Myocyte (in vitro differentiated cells): ENCODE results near the gene MAPT. TPM values are rescaled to one million over a fixed set of nuclear protein-coding genes. Genes with fewer than 3 reads are reported as not detected.
A peak's percentile ranks its signal among the peaks of the same experiment; 100 is the strongest.

ENCODE experiments used
- DNase-seq: peaks from one replicate; pipeline ENCODE4 v3.0.0-alpha.2; 2012; ENCODE audit warnings: low read depth
- total RNA-seq: library from RNA; depleted of rRNA; stranded (reverse); fragments of >200 nt; gene quantifications from 2 replicates; pipeline ENCODE4 v1.2.3, GENCODE V29; 2014

The MAPT gene
- total RNA-seq, 1 donor from 2014 or later: 0.05 TPM

GRCh38 chr17:46026166-46027047, 132.1 kb downstream of the MAPT start:
- DNase-seq: no peak

- peak; percentile 31 for DNase-seq
These were observed 133.0 kb downstream of the MAPT start for GRCh38 chr17:46027048-46027975.

- DNase-seq: no peak
These were observed 133.6 kb downstream of the MAPT start for GRCh38 chr17:46027976-46028325.

GRCh38 chr17:46028374-46028773, 134.0 kb downstream of the MAPT start:
- no peak for DNase-seq

GRCh38 chr17:46028981-46029565, 134.7 kb downstream of the MAPT start:
- DNase-seq: no peak

GRCh38 chr17:46029627-46030026, 135.3 kb downstream of the MAPT start:
- DNase-seq: no peak

- DNase-seq: no peak
These were observed 136.4 kb downstream of the MAPT start for GRCh38 chr17:46030752-46031151.

- DNase-seq: no peak
These were observed 137.1 kb downstream of the MAPT start for GRCh38 chr17:46031440-46031839.

- DNase-seq: no peak
These were observed 137.6 kb downstream of the MAPT start for GRCh38 chr17:46031920-46032319.

GRCh38 chr17:46032909-46033308, 138.6 kb downstream of the MAPT start:
- no peak for DNase-seq

GRCh38 chr17:46033392-46033791, 139.0 kb downstream of the MAPT start:
- DNase-seq: no peak

- no peak for DNase-seq
These were observed 140.9 kb downstream of the MAPT start for GRCh38 chr17:46035112-46035818.

GRCh38 chr17:46036491-46036890, 142.1 kb downstream of the MAPT start:
- no peak for DNase-seq

GRCh38 chr17:46037722-46038255, 143.4 kb downstream of the MAPT start:
- DNase-seq: no peak

GRCh38 chr17:46038414-46038813, 144.1 kb downstream of the MAPT start:
- DNase-seq: no peak

GRCh38 chr17:46038937-46039336, 144.6 kb downstream of the MAPT start:
- no peak for DNase-seq

GRCh38 chr17:46039592-46040186, 145.3 kb downstream of the MAPT start:
- no peak for DNase-seq

- DNase-seq: no peak
These were observed 147.9 kb downstream of the MAPT start for GRCh38 chr17:46042246-46042645.

GRCh38 chr17:46042925-46043324, 148.6 kb downstream of the MAPT start:
- DNase-seq: no peak

- DNase-seq: no peak
These were observed 149.3 kb downstream of the MAPT start for GRCh38 chr17:46043606-46044005.
